Activated B cell treated with CpG ODN at 0.5 μM for 24 hours (primary cell): ENCODE measurements around the gene CCL28. TPM values are rescaled to one million over a fixed set of nuclear protein-coding genes. Genes with fewer than 3 reads are reported as not detected.

Experiments
- ATAC-seq: fragments of 200-7000 bp; cut with Tn5 transposase; one replicate; pipeline ENCODE4 v1.10.0; 2021; ENCODE audit warnings: low read depth, mild to moderate bottlenecking, moderate library complexity
- CTCF ChIA-PET: fragments of 350-600 bp; sonication (Branson Sonifier 250); formaldehyde crosslinking; loops from one replicate; lab custom pipeline; 2021; ENCODE audit warnings: antibody characterized with exemption; lab: Charles Lee
- POLR2A ChIA-PET: fragments of 350-600 bp; sonication (Branson Sonifier 250); formaldehyde crosslinking; loops from one replicate; lab custom pipeline; 2021; ENCODE audit warnings: antibody characterized with exemption; lab: Charles Lee
- DNase-seq: peaks from one replicate; pipeline ENCODE4 v3.0.0; 2022
- H3K27ac Mint-ChIP-seq: one replicate; pipeline ENCODE4 v1.8.0; 2020; ENCODE audit warnings: mixed read lengths
- H3K27me3 Mint-ChIP-seq: one replicate; pipeline ENCODE4 v1.8.0; 2021; ENCODE audit warnings: mixed read lengths
- H3K36me3 Mint-ChIP-seq: one replicate; pipeline ENCODE4 v1.8.0; 2021; ENCODE audit warnings: low read depth, mixed read lengths
- H3K4me1 Mint-ChIP-seq: one replicate; pipeline ENCODE4 v1.8.0; 2021; ENCODE audit warnings: mixed read lengths
- H3K4me3 Mint-ChIP-seq: one replicate; pipeline ENCODE4 v1.8.0; 2020; ENCODE audit warnings: mild to moderate bottlenecking, mixed read lengths
- H3K9me3 Mint-ChIP-seq: one replicate; pipeline ENCODE4 v1.8.0; 2020; ENCODE audit warnings: mixed read lengths
- CTCF ChIP-seq: fragments of 200-600 bp; IDR thresholded peaks from one replicate; pipeline ENCODE4 v1.8.0; 2022; ENCODE audit warnings: antibody characterized with exemption, mild to moderate bottlenecking
- intact Hi-C: fragments of 100-400 bp; cut with micrococcal nuclease; formaldehyde crosslinking; loops from one replicate; pipeline ENCODE4 v1.15.1; 2024
- total RNA-seq: library from RNA; stranded (reverse); gene quantifications from 2 replicates; pipeline ENCODE4 v1.2.3, GENCODE V29; 2022

The CCL28 gene
- total RNA-seq, 1 donor from 2014 or later, result 11.6 TPM

GRCh38 chr5:43416803-43417394 lies 4.7 kb upstream of the CCL28 start:
- no peak overlapping the region for H3K4me3 Mint-ChIP-seq
- TF ChIP-seq CTCF, result no peak
- no peaks in the 10 kb centered on the region for H3K27me3 Mint-ChIP-seq
- no peak overlapping the region for H3K27ac Mint-ChIP-seq
- POLR2A ChIA-PET, result no interaction called here
- CTCF ChIA-PET, result no interaction called here
- ATAC-seq, result no peak
- no peaks in the 10 kb centered on the region for H3K4me1 Mint-ChIP-seq
- no peak for DNase-seq
- no peaks in the 10 kb centered on the region for H3K9me3 Mint-ChIP-seq
- intact Hi-C loops, result no loop called here
- H3K36me3 Mint-ChIP-seq, result no peaks in the 10 kb centered on the region

GRCh38 chr5:43415935-43416802 lies 4.0 kb upstream of the CCL28 start:
- ATAC-seq (no peak), DNase-seq (no peak)
- no peaks in the 10 kb centered on the region for H3K36me3 Mint-ChIP-seq
- POLR2A ChIA-PET, result no interaction called here
- no peak for TF ChIP-seq CTCF
- CTCF ChIA-PET, result no interaction called here
- H3K27me3 Mint-ChIP-seq, result no peaks in the 10 kb centered on the region
- no peaks in the 10 kb centered on the region for H3K9me3 Mint-ChIP-seq
- no peaks in the 10 kb centered on the region for H3K4me1 Mint-ChIP-seq
- intact Hi-C loops, result no loop called here
- H3K4me3 Mint-ChIP-seq, result no peak overlapping the region
- H3K27ac Mint-ChIP-seq, result no peak overlapping the region

DNA sequence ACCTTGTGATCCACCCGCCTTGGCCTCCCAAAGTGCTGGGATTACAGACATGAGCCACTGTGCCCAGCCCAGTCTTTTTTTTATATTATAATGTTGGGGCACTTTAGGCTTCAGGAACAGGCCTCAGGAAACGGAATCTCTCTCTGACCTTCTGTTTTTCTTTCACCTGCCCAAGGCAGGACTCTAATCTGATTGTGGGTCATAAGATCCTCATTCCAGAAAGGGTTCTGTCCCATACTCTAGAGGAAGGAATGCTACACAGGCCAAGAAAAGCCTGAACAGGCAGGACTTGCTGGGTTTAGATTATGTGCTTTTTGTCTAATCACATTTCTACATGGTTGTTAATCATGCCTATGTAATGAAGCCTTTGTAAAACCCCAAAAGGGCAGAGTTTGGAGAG lies 1.8 kb upstream of the CCL28 start:
- no peaks in the 10 kb centered on the region for H3K36me3 Mint-ChIP-seq
- H3K27me3 Mint-ChIP-seq, result no peaks in the 10 kb centered on the region
- ATAC-seq (no peak), DNase-seq (no peak)
- CTCF ChIA-PET, result no interaction called here
- no peak overlapping the region for H3K4me3 Mint-ChIP-seq
- POLR2A ChIA-PET, result no interaction called here
- no peaks in the 10 kb centered on the region for H3K4me1 Mint-ChIP-seq
- no peaks in the 10 kb centered on the region for H3K9me3 Mint-ChIP-seq
- intact Hi-C loops, result no loop called here
- H3K27ac Mint-ChIP-seq, result no peak overlapping the region
- TF ChIP-seq CTCF, result no peak

- H3K9me3 Mint-ChIP-seq, result no peaks in the 10 kb centered on the region
- ChIA-PET POLR2A (no interaction called here), CTCF (no interaction called here)
- ATAC-seq (no peak), DNase-seq (no peak)
- no peak overlapping the region for H3K27ac Mint-ChIP-seq
- H3K4me3 Mint-ChIP-seq, result no peak overlapping the region
- TF ChIP-seq CTCF, result no peak
- no peaks in the 10 kb centered on the region for H3K4me1 Mint-ChIP-seq
- no peaks in the 10 kb centered on the region for H3K27me3 Mint-ChIP-seq
- intact Hi-C loops, result no loop called here
- H3K36me3 Mint-ChIP-seq, result no peaks in the 10 kb centered on the region
Measured at GRCh38 chr5:43412644-43413043, 453 bp upstream of the CCL28 start.

DNA sequence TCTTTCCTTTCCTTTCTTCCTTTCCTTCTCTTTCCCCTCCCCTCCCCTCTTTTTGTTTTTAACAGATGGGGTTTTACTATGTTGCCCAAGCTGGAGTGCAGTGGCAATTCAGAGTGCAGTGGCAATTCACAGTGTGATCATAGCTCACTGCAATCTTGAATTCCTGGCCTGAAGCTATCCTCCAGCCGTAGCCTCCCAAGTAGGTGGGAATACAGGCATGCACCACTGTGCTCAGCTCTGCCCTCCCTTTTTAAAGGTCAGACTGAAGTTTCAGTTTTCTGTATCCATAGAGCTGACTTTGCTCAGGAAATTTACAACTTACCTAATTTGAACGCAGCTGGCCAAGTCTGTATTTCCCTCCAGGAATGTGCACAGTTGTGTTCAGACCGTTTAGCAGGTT lies 696 bp downstream of the CCL28 start:
- no peak for TF ChIP-seq CTCF
- Mint-ChIP-seq H3K27me3 (no peaks in the 10 kb centered on the region), H3K27ac (no peak overlapping the region), H3K4me3 (no peak overlapping the region), H3K36me3 (no peaks in the 10 kb centered on the region), H3K9me3 (peaks cover 6% of the 10 kb centered on the region), H3K4me1 (no peaks in the 10 kb centered on the region)
- ChIA-PET POLR2A (no interaction called here), CTCF (interaction anchor here (1.2 kb wide), 1 partner anchor 263 kb away, joined by 3 read pairs; no protein-coding TSS in a partner anchor)
- intact Hi-C loops, result no loop called here
- DNase-seq (no peak), ATAC-seq (no peak)
